HEK293 (cell line): ENCODE data around the gene CLEC16A.
A peak's percentile ranks its signal among the peaks of the same experiment; 100 is the strongest.

Source experiments
- CTCF ChIA-PET: fragments of 350-600 bp; formaldehyde crosslinking; extraction: SDS; loops from one replicate; lab custom pipeline; 2021; ENCODE audit warnings: antibody characterized with exemption; lab: Yijun Ruan, JAX
- POLR2A ChIA-PET: fragments of 300-600 bp; formaldehyde crosslinking; extraction: SDS; loops from one replicate; lab custom pipeline; 2020; ENCODE audit warnings: antibody characterized with exemption, inconsistent platforms; lab: Yijun Ruan, JAX
- H3K27ac ChIP-seq: fragments of 200-500 bp; sonication (Bioruptor generic); 2 replicates; pipeline ENCODE4 v1.5.1; 2014; ENCODE audit warnings: low read depth, low read length, control low read depth, inconsistent platforms; ENCODE audit errors: extremely low read depth
- H3K36me3 ChIP-seq, 2 experiments: fragments of 200-500 bp in 1 of 2; sonication (Bioruptor generic) in 1 of 2; 1 replicate in 1 of 2; 2 replicates in 1 of 2; pipeline ENCODE4 v1.5.1; 2014 to 2017; ENCODE audit warnings: inconsistent platforms in 2 of 2, low read length in 2 of 2; ENCODE audit not compliant: control insufficient read depth in 2 of 2, insufficient read depth in 1 of 2
- H3K4me1 ChIP-seq: fragments of 200-500 bp; sonication (Bioruptor generic); 2 replicates; pipeline ENCODE4 v1.5.1; 2014; ENCODE audit warnings: mild to moderate bottlenecking, low read length, inconsistent platforms; ENCODE audit not compliant: control insufficient read depth, insufficient read depth
- H3K4me3 ChIP-seq: 2 replicates; pipeline ENCODE4 v1.5.1; 2011; ENCODE audit warnings: low read depth, mild to moderate bottlenecking, control low read depth, low read length, moderate library complexity
- H3K9me3 ChIP-seq: fragments of 200-500 bp; sonication (Bioruptor generic); 2 replicates; pipeline ENCODE4 v1.5.1; 2014; ENCODE audit warnings: low read depth, low read length, inconsistent platforms; ENCODE audit not compliant: control insufficient read depth, insufficient read depth
- EGR2 ChIP-seq: fragments of 450-650 bp; formaldehyde crosslinking; IDR thresholded peaks from 2 replicates; pipeline ENCODE4 v1.5.1; 2016; ENCODE audit warnings: low read depth, missing biosample characterization, missing genetic modification characterization
- FEZF1 ChIP-seq: fragments of 450-650 bp; formaldehyde crosslinking; IDR thresholded peaks from 2 replicates; pipeline ENCODE4 v1.5.1; 2016; ENCODE audit warnings: missing biosample characterization, missing genetic modification characterization
- GLIS1 ChIP-seq: fragments of 450-650 bp; formaldehyde crosslinking; IDR thresholded peaks from 2 replicates; pipeline ENCODE4 v1.5.1; 2016; ENCODE audit warnings: missing biosample characterization, missing genetic modification characterization
- IKZF3 ChIP-seq: fragments of 450-650 bp; IDR thresholded peaks from 2 replicates; pipeline ENCODE4 v1.5.0; 2018; ENCODE audit warnings: missing biosample characterization, mild to moderate bottlenecking, missing genetic modification characterization, moderate library complexity
- KLF17 ChIP-seq: fragments of 450-650 bp; formaldehyde crosslinking; IDR thresholded peaks from 2 replicates; pipeline ENCODE4 v1.5.1; 2016; ENCODE audit warnings: missing biosample characterization, missing genetic modification characterization
- KLF8 ChIP-seq: fragments of 450-650 bp; formaldehyde crosslinking; IDR thresholded peaks from 2 replicates; pipeline ENCODE4 v1.5.1; 2016; ENCODE audit warnings: missing biosample characterization, missing genetic modification characterization
- OVOL3 ChIP-seq: fragments of 450-650 bp; formaldehyde crosslinking; IDR thresholded peaks from 2 replicates; pipeline ENCODE4 v1.5.1; 2016; ENCODE audit warnings: missing biosample characterization, missing genetic modification characterization
- PRDM4 ChIP-seq: fragments of 450-650 bp; formaldehyde crosslinking; IDR thresholded peaks from 2 replicates; pipeline ENCODE4 v1.5.1; 2017; ENCODE audit warnings: missing biosample characterization, missing genetic modification characterization
- SP3 ChIP-seq: fragments of 450-650 bp; formaldehyde crosslinking; IDR thresholded peaks from 2 replicates; pipeline ENCODE4 v1.5.1; 2016; ENCODE audit warnings: missing biosample characterization, missing genetic modification characterization
- SP7 ChIP-seq: fragments of 450-650 bp; formaldehyde crosslinking; IDR thresholded peaks from 2 replicates; pipeline ENCODE4 v1.5.1; 2016; ENCODE audit warnings: missing biosample characterization, missing genetic modification characterization
- YY2 ChIP-seq: fragments of 450-650 bp; formaldehyde crosslinking; IDR thresholded peaks from 2 replicates; pipeline ENCODE4 v1.5.1; 2016; ENCODE audit warnings: missing biosample characterization, missing genetic modification characterization
- ZBTB44 ChIP-seq: fragments of 450-650 bp; IDR thresholded peaks from 2 replicates; pipeline ENCODE4 v1.5.1; 2018; ENCODE audit warnings: missing biosample characterization, mild to moderate bottlenecking, missing genetic modification characterization
- ZBTB8A ChIP-seq: fragments of 450-650 bp; formaldehyde crosslinking; IDR thresholded peaks from 2 replicates; pipeline ENCODE4 v1.5.1; 2016; ENCODE audit warnings: missing biosample characterization, missing genetic modification characterization
- ZFP3 ChIP-seq: fragments of 450-650 bp; formaldehyde crosslinking; IDR thresholded peaks from 2 replicates; pipeline ENCODE4 v1.5.1; 2016; ENCODE audit warnings: low read depth, missing biosample characterization, missing genetic modification characterization
- ZFP37 ChIP-seq: fragments of 450-650 bp; formaldehyde crosslinking; IDR thresholded peaks from 2 replicates; pipeline ENCODE4 v1.5.1; 2016; ENCODE audit warnings: missing biosample characterization, missing genetic modification characterization
- ZIC2 ChIP-seq: fragments of 450-650 bp; formaldehyde crosslinking; IDR thresholded peaks from 2 replicates; pipeline ENCODE4 v1.5.1; 2016; ENCODE audit warnings: missing biosample characterization, missing genetic modification characterization
- ZNF155 ChIP-seq: fragments of 450-650 bp; formaldehyde crosslinking; IDR thresholded peaks from 2 replicates; pipeline ENCODE4 v1.5.1; 2016; ENCODE audit warnings: missing biosample characterization, missing genetic modification characterization
- ZNF335 ChIP-seq: fragments of 450-650 bp; formaldehyde crosslinking; conservative IDR thresholded peaks from 2 replicates; pipeline ENCODE4 v1.5.1; 2016; ENCODE audit warnings: missing biosample characterization, missing genetic modification characterization
- ZNF341 ChIP-seq: fragments of 450-650 bp; formaldehyde crosslinking; IDR thresholded peaks from 2 replicates; pipeline ENCODE4; 2016; ENCODE audit warnings: low read depth, missing biosample characterization, missing genetic modification characterization
- ZNF518A ChIP-seq: fragments of 450-650 bp; formaldehyde crosslinking; conservative IDR thresholded peaks from 2 replicates; pipeline ENCODE4 v1.5.1; 2016; ENCODE audit warnings: low read depth, missing biosample characterization, missing genetic modification characterization
- ZNF521 ChIP-seq: fragments of 450-650 bp; formaldehyde crosslinking; IDR thresholded peaks from 2 replicates; pipeline ENCODE4 v1.5.1; 2017; ENCODE audit warnings: missing biosample characterization, mild to moderate bottlenecking, missing genetic modification characterization
- ZNF544 ChIP-seq: fragments of 450-650 bp; formaldehyde crosslinking; IDR thresholded peaks from 2 replicates; pipeline ENCODE4 v1.5.0; 2017; ENCODE audit warnings: missing biosample characterization, missing genetic modification characterization
- ZNF560 ChIP-seq: fragments of 450-650 bp; formaldehyde crosslinking; IDR thresholded peaks from 2 replicates; pipeline ENCODE4 v1.5.1; 2017; ENCODE audit warnings: missing biosample characterization, missing genetic modification characterization, borderline replicate concordance
- ZNF600 ChIP-seq: fragments of 450-650 bp; formaldehyde crosslinking; IDR thresholded peaks from 2 replicates; pipeline ENCODE4 v1.5.1; 2016; ENCODE audit warnings: missing biosample characterization, missing genetic modification characterization
- ZNF626 ChIP-seq: fragments of 450-650 bp; sonication (Bioruptor Pico); formaldehyde crosslinking; IDR thresholded peaks from 2 replicates; pipeline ENCODE4 v1.5.1; 2018; ENCODE audit warnings: missing biosample characterization, missing genetic modification characterization, inconsistent platforms
- ZNF629 ChIP-seq: fragments of 450-650 bp; formaldehyde crosslinking; IDR thresholded peaks from 2 replicates; pipeline ENCODE4 v1.5.1; 2017; ENCODE audit warnings: missing biosample characterization, missing genetic modification characterization
- ZNF76 ChIP-seq: fragments of 450-650 bp; formaldehyde crosslinking; IDR thresholded peaks from 2 replicates; pipeline ENCODE4; 2016; ENCODE audit warnings: low read depth, missing biosample characterization, missing genetic modification characterization, borderline replicate concordance

CLEC16A gene

GRCh38 chr16:11135464-11135973, 191.2 kb downstream of the CLEC16A start:
- Histone ChIP-seq H3K4me3 (no peak overlapping the region), H3K27ac (no peak overlapping the region), H3K4me1 (peaks cover 9% of the 10 kb centered on the region), H3K36me3 (no peaks in the 10 kb centered on the region), H3K9me3 (no peaks in the 10 kb centered on the region)
- POLR2A ChIA-PET: interaction anchor here (2.3 kb wide), 1 partner anchor 120 kb away, joined by 11 read pairs; the partner anchor contains the start of gene SOCS1
- TF ChIP-seq PRDM4 (tag by site-specific recombination): no peak
- no peak for TF ChIP-seq ZNF521 (tag by site-specific recombination)
- TF ChIP-seq OVOL3 (tag by site-specific recombination): no peak
- TF ChIP-seq YY2 (tag by site-specific recombination): no peak
- TF ChIP-seq ZNF626 (tag by site-specific recombination): no peak
- TF ChIP-seq EGR2 (tag by site-specific recombination): no peak
- no peak for TF ChIP-seq ZNF544 (tag by site-specific recombination)
- no peak for TF ChIP-seq ZNF629 (tag by site-specific recombination)
- no peak for TF ChIP-seq ZFP37 (tag by site-specific recombination)
- TF ChIP-seq ZBTB44 (tag by site-specific recombination): no peak
- TF ChIP-seq SP3 (tag by site-specific recombination): no peak
- no peak for TF ChIP-seq ZNF76
- no peak for TF ChIP-seq ZFP3
- no peak for TF ChIP-seq ZNF560
- CTCF ChIA-PET: no interaction called here

- ChIA-PET POLR2A (interaction anchor here (1.2 kb wide), 1 partner anchor 119 kb away, joined by 3 read pairs; no protein-coding TSS in a partner anchor), CTCF (interaction anchor here (0.6 kb wide), 1 partner anchor 34 kb away, joined by 3 read pairs; no protein-coding TSS in a partner anchor)
- Histone ChIP-seq H3K36me3 (no peaks in the 10 kb centered on the region), H3K27ac (no peak overlapping the region), H3K4me1 (peaks cover 9% of the 10 kb centered on the region), H3K9me3 (no peaks in the 10 kb centered on the region), H3K4me3 (no peak overlapping the region)
- peak; percentile 30; the same call in 1 of the 2 replicates for TF ChIP-seq ZNF341 (tag by site-specific recombination)
- TF ChIP-seq GLIS1 (tag by site-specific recombination): peak; percentile 94
- peak; percentile 5; the same call in 1 of the 2 replicates for TF ChIP-seq ZNF335 (tag by site-specific recombination)
- peak; percentile 31; the same call in 1 of the 2 replicates for TF ChIP-seq ZNF600
- TF ChIP-seq KLF8: no peak
- peak; percentile 41; the same call in 1 of the 2 replicates for TF ChIP-seq FEZF1 (tag by site-specific recombination)
- TF ChIP-seq ZIC2: peak; percentile 91
- TF ChIP-seq SP7: no peak
- TF ChIP-seq IKZF3 (tag by site-specific recombination): peak; percentile 33; the same call in 1 of the 2 replicates
- TF ChIP-seq ZNF518A (tag by site-specific recombination): no peak
- TF ChIP-seq ZNF155 (tag by site-specific recombination): no peak
- TF ChIP-seq KLF17 (tag by site-specific recombination): no peak
- TF ChIP-seq ZBTB8A (tag by site-specific recombination): peak; percentile 69
These were observed 192.2 kb downstream of the CLEC16A start for GRCh38 chr16:11136600-11136999.
